HS-27A (cell line): ENCODE measurements around the gene NYNRIN.

Source experiments
- DNase-seq: peaks from one replicate; pipeline ENCODE4 v3.0.0-alpha.2; 2012; ENCODE audit warnings: low read depth, missing footprints

The NYNRIN gene

GRCh38 chr14:24456980-24457379, 58.2 kb downstream of the NYNRIN start:
- no peak for DNase-seq

GRCh38 chr14:24458736-24459135, 59.9 kb downstream of the NYNRIN start:
- DNase-seq, result no peak

GRCh38 chr14:24459331-24459730, 60.5 kb downstream of the NYNRIN start:
- no peak for DNase-seq

GRCh38 chr14:24461336-24461735, 62.5 kb downstream of the NYNRIN start:
- no peak for DNase-seq

- DNase-seq, result no peak
Measured at GRCh38 chr14:24463017-24463883, 64.4 kb downstream of the NYNRIN start.

GRCh38 chr14:24463884-24464785, 65.3 kb downstream of the NYNRIN start:
- DNase-seq, result no peak

GRCh38 chr14:24465368-24465767, 66.6 kb downstream of the NYNRIN start:
- no peak for DNase-seq

- no peak for DNase-seq
Measured at GRCh38 chr14:24465805-24466204, 67.0 kb downstream of the NYNRIN start.
